LNCaP clone FGC (cell line): ENCODE measurements around the gene MYCBP2.

Experiments
- DNase-seq: peaks from one replicate; pipeline ENCODE4 v3.0.0-alpha.2; 2011; ENCODE audit warnings: low read depth
- H3K4me3 ChIP-seq: 2 replicates; pipeline ENCODE4 v1.5.1; 2011; ENCODE audit warnings: mild to moderate bottlenecking, low read depth, low read length, control low read depth
- TF ChIP-seq, protein P1 (sequence below): IDR thresholded peaks from 2 replicates; pipeline ENCODE4 v1.5.1; 2012; ENCODE audit warnings: mild to moderate bottlenecking; ENCODE audit not compliant: control insufficient read depth, insufficient read depth; ENCODE audit errors: extremely low read depth

MYCBP2 gene

GRCh38 chr13:77136902-77137420 is 189.9 kb downstream of the MYCBP2 start:
- TF ChIP-seq, protein P1, sequence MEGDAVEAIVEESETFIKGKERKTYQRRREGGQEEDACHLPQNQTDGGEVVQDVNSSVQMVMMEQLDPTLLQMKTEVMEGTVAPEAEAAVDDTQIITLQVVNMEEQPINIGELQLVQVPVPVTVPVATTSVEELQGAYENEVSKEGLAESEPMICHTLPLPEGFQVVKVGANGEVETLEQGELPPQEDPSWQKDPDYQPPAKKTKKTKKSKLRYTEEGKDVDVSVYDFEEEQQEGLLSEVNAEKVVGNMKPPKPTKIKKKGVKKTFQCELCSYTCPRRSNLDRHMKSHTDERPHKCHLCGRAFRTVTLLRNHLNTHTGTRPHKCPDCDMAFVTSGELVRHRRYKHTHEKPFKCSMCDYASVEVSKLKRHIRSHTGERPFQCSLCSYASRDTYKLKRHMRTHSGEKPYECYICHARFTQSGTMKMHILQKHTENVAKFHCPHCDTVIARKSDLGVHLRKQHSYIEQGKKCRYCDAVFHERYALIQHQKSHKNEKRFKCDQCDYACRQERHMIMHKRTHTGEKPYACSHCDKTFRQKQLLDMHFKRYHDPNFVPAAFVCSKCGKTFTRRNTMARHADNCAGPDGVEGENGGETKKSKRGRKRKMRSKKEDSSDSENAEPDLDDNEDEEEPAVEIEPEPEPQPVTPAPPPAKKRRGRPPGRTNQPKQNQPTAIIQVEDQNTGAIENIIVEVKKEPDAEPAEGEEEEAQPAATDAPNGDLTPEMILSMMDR: no peak
- DNase-seq: no peak
- no peak overlapping the region for H3K4me3 ChIP-seq

DNA sequence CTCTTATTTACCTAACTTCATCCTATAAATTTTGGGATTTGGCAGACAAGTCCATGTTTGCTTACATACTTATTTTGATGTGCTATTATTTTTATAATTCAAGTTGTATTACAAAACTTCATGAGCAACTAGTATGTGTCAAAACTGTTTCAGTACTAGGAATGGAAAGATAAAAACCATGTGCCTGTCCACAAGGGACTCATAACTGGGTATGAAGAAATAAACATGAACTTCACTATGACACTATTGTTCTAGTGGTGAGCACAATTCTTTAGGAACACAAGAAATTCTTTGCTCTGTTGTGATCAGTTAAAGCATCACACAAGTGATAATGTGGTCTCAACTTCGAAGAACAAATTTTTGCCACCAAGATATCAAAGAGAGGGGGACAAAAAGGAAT is 202.5 kb downstream of the MYCBP2 start:
- TF ChIP-seq, protein P1: no peak
- no peak for DNase-seq
- no peak overlapping the region for H3K4me3 ChIP-seq

DNA sequence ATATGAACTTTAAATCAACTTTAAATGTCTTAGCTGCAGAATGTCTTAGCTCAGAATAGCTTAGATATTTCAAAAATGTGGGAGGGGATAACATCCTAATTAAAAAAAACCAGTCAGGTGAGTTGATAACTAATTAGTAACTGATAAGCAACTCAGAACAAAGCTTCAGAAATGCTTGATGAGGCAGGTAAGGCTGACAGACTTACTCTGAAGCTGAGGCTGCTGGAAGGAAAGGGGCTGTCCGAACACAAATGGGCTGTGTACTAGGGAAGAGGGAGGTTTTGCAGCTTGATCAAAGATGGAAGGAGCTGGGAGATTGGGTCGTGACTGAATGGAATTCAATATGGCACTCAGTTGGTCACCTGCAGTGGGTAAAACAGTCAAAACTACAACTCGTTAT is 208.8 kb downstream of the MYCBP2 start:
- TF ChIP-seq, protein P1: no peak
- no peak overlapping the region for H3K4me3 ChIP-seq
- no peak for DNase-seq

DNA sequence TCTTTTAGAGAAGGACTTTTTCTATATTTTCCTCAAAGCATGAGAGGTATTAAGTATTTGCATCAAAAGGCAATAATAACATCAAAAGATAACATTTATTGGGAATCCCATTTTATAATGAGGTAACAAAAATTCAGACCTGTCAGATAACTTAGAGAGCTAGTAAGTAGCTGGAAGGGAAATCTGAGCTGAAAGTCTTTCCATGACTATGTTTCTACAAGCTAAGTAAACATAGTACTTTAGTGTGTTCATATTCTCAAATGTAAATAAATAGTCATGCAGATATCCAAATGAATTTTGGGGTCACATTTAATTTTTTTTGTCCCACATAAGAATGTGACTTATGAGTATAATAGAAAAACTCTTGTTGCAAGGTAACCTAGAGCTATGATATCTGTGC is 212.6 kb downstream of the MYCBP2 start:
- DNase-seq: no peak
- H3K4me3 ChIP-seq: no peak overlapping the region
- TF ChIP-seq, protein P1: no peak

- TF ChIP-seq, protein P1: no peak
- no peak overlapping the region for H3K4me3 ChIP-seq
- DNase-seq: no peak
Observed at GRCh38 chr13:77113496-77113895, 213.4 kb downstream of the MYCBP2 start.

DNA sequence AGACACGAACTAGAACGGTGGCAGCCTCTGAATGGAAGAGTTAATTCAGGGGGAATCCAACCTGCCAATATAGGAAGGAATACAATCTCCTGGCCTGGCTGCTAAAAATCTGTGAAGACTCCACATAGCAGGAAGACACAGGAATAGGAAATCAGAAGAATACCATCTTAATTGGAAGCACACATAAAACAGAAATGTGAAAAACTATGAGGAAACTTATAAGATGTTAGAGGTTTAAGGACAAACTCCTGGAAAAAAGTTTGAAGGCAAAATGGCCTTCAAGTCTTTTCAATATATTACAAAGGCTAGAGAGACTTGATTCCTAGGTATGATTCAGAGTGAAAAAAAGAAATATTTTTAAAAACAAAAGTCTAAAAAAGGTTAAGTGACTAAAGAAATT is 221.8 kb downstream of the MYCBP2 start:
- no peak for DNase-seq
- TF ChIP-seq, protein P1: no peak
- no peak overlapping the region for H3K4me3 ChIP-seq

DNA sequence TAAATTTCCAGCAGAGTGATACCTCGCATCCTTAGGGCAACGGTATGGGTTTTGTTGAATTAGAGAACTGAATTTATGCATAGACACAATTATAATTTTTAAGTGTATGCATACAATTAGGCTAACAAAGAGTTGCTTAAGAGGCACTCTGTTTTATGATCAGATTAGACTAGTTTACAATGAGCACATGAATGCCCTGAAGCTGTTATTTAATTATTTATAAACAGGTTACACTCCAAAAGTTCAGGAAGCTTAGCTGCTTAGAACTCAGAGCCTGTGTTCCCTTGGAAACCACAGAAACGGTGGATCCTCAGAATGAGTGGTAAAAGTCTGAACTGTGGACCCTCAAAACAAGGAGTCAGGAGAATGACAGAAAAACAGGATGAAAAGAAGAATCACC is 227.5 kb downstream of the MYCBP2 start:
- no peak for DNase-seq
- no peak overlapping the region for H3K4me3 ChIP-seq
- TF ChIP-seq, protein P1: no peak
